ENCODE data around the gene SNX5. TPM values are rescaled to one million over a fixed set of nuclear protein-coding genes. Genes with fewer than 3 reads are reported as not detected.

SNX5 gene
- total and polyA plus RNA-seq, 2 donors (not counting 1 experiment from before 2014, with no cell fraction given): 97.8 to 128 TPM

DNA sequence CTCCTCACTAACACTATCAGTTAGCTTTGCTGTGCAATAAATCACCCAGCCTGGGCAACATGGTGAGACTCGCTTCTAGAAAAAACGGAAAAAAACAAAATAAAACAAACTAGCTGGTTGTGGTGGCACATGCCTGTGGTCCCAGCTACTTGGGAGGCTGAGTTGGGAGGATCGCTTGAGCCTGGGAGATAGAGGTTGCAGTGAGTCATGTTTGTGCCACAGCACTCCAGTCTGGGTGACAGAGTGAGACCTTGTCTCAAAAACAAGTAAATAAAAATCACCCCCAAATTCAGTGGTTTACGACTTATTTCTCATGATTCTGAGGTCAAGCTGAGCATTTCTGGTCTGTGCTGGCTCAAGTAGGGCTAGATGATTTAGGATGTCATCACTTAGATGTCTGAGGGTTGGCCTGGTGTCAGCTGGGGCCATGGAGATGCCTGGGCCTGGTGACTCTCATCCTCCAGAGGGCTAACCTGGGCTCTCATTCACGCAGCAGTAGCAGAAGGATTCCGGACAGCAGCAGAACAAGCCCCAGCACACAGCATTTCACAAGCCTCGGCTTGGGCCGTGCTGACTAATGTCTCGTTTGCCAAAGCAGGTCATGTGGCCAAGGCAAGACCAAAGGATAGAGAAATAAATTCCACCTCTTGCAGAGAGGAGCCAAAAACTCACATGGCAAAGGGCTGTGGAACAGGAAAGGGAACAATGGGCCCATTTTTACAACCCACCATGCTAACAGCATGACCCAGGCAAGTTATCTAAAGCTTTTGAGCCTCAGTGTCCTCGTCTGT, 32.7 kb upstream of the SNX5 start:
- DNase-seq (no peak), ATAC-seq (ENCODE audit: low read depth) (no peak)
- Mint-ChIP-seq H3K4me1 (peaks cover 44% of the 10 kb centered on the region), H3K27me3 (peaks cover 3% of the 10 kb centered on the region), H3K9me3 (ENCODE audit: insufficient read depth) (no peaks in the 10 kb centered on the region), H3K4me3 (no peak overlapping the region), H3K27ac (no peak overlapping the region)
- H2AFZ ChIP-seq (ENCODE audit: insufficient read depth, low read depth, low read length, poor library complexity, severe bottlenecking): no peak overlapping the region
- H3K36me3 ChIP-seq (replicated peaks in 1 of 2; ENCODE audit: control extremely low read depth in 1 of 2, control insufficient read depth in 1 of 2, extremely low read depth in 1 of 2, insufficient read depth in 2 of 2, low read length in 1 of 2): no peaks in the 10 kb centered on the region
- no peak overlapping the region for H3K4me3 ChIP-seq (ENCODE audit: control extremely low read depth in 1 of 5, extremely low read depth in 1 of 5, insufficient read depth in 1 of 5, low read depth in 2 of 5, low read length in 4 of 5)
- no peak overlapping the region for H3K9ac ChIP-seq (ENCODE audit: low read length)
- peaks cover 45 to 47% of the 10 kb centered on the region in 2 donors for H3K4me1 ChIP-seq (ENCODE audit: control insufficient read depth in 2 of 2, insufficient read depth in 2 of 2, low read length in 2 of 2)
- no peaks in the 10 kb centered on the region for H3K79me2 ChIP-seq (ENCODE audit: control insufficient read depth, insufficient read depth, low read length)
- no peaks in the 10 kb centered on the region for H3K27me3 ChIP-seq (replicated peaks in 1 of 4; ENCODE audit: control extremely low read depth in 1 of 4, control insufficient read depth in 3 of 4, insufficient read depth in 4 of 4, low read length in 3 of 4)
- CTCF ChIA-PET: interaction anchor here (1.4 kb wide), 1 partner anchor 352 kb away, joined by 3 read pairs; no protein-coding TSS in a partner anchor
- TF ChIP-seq CTCF (IDR thresholded peaks at IDR 0.05): no peak
- TF ChIP-seq EZH2 (IDR thresholded peaks at IDR 0.05; ENCODE audit: borderline replicate concordance, insufficient read depth, low read depth, low read length, poor library complexity, severe bottlenecking): no peak
- WGBS (ENCODE audit: insufficient coverage): 94% methylated on average over 7 of the region's 10 CpGs
- H3K4me2 ChIP-seq (replicated peaks; ENCODE audit: low read depth, low read length, poor library complexity, severe bottlenecking): no peak overlapping the region
- H3K27ac ChIP-seq (ENCODE audit: low read length in 2 of 2): no peak overlapping the region
- intact Hi-C loops (cut with micrococcal nuclease): no loop called here
- POLR2A ChIA-PET: no interaction called here
- H4K20me1 ChIP-seq (ENCODE audit: control insufficient read depth, insufficient read depth, low read length, poor library complexity, severe bottlenecking): no peaks in the 10 kb centered on the region
- no peaks in the 10 kb centered on the region for H3K9me3 ChIP-seq (ENCODE audit: control extremely low read depth in 1 of 3, control insufficient read depth in 2 of 3, insufficient read depth in 1 of 3, low read length in 2 of 3)

- ATAC-seq (ENCODE audit: low read depth) (no peak), DNase-seq (no peak)
- ChIA-PET CTCF (interaction anchor here (1.0 to 8.0 kb wide), 5 partner anchors 32 to 495 kb away, joined by 3 to 54 read pairs (median 4); partner anchors contain the start of gene RRBP1), POLR2A (interaction anchor here (0.8 kb wide), 1 partner anchor 54 kb away, joined by 3 read pairs; no protein-coding TSS in a partner anchor)
- H3K9me3 Mint-ChIP-seq (ENCODE audit: insufficient read depth): no peaks in the 10 kb centered on the region
- Histone ChIP-seq H3K79me2 (ENCODE audit: control insufficient read depth, insufficient read depth, low read length) (no peaks in the 10 kb centered on the region), H3K9ac (ENCODE audit: low read length) (no peak overlapping the region), H3K36me3 (replicated peaks in 1 of 2; ENCODE audit: control extremely low read depth in 1 of 2, control insufficient read depth in 1 of 2, extremely low read depth in 1 of 2, insufficient read depth in 2 of 2, low read length in 1 of 2) (no peaks in the 10 kb centered on the region), H4K20me1 (ENCODE audit: control insufficient read depth, insufficient read depth, low read length, poor library complexity, severe bottlenecking) (no peaks in the 10 kb centered on the region), H3K4me3 (ENCODE audit: control extremely low read depth in 1 of 5, extremely low read depth in 1 of 5, insufficient read depth in 1 of 5, low read depth in 2 of 5, low read length in 4 of 5) (no peak overlapping the region), H3K27me3 (replicated peaks in 1 of 4; ENCODE audit: control extremely low read depth in 1 of 4, control insufficient read depth in 3 of 4, insufficient read depth in 4 of 4, low read length in 3 of 4) (no peaks in the 10 kb centered on the region), H3K9me3 (ENCODE audit: control extremely low read depth in 1 of 3, control insufficient read depth in 2 of 3, insufficient read depth in 1 of 3, low read length in 2 of 3) (no peaks in the 10 kb centered on the region), H3K4me2 (replicated peaks; ENCODE audit: low read depth, low read length, poor library complexity, severe bottlenecking) (no peak overlapping the region), H3K4me1 (ENCODE audit: control insufficient read depth in 2 of 2, insufficient read depth in 2 of 2, low read length in 2 of 2) (peaks cover 35 to 37% of the 10 kb centered on the region in 2 donors), H3K27ac (ENCODE audit: low read length in 2 of 2) (no peak overlapping the region), H2AFZ (ENCODE audit: insufficient read depth, low read depth, low read length, poor library complexity, severe bottlenecking) (no peak overlapping the region)
- WGBS (ENCODE audit: insufficient coverage): 94% methylated on average over 4 of the region's 4 CpGs
- no peak overlapping the region for H3K4me3 Mint-ChIP-seq
- peaks cover 35% of the 10 kb centered on the region for H3K4me1 Mint-ChIP-seq
- TF ChIP-seq EZH2 (IDR thresholded peaks at IDR 0.05; ENCODE audit: borderline replicate concordance, insufficient read depth, low read depth, low read length, poor library complexity, severe bottlenecking) (no peak), CTCF (IDR thresholded peaks at IDR 0.05) (no peak)
- peak overlapping the region; percentile 27 for H3K27ac Mint-ChIP-seq
- intact Hi-C loops (cut with micrococcal nuclease): loop anchor here (5.0 kb wide), 1 partner anchor 42 kb away; no protein-coding TSS in a partner anchor
- peaks cover 3% of the 10 kb centered on the region for H3K27me3 Mint-ChIP-seq
Measured at GRCh38 chr20:17999566-17999965, 31.0 kb upstream of the SNX5 start.
